ENCODE results near the gene RAB31.

GRCh38 chr18:9779630-9780029 lies 71.5 kb downstream of the RAB31 start:
- TF ChIP-seq CTCF (IDR thresholded peaks at IDR 0.05) (no peak), POLR2AphosphoS5 (IDR thresholded peaks at IDR 0.05; ENCODE audit: low read depth, low read length) (no peak), SIN3A (IDR thresholded peaks at IDR 0.05; ENCODE audit: borderline replicate concordance, insufficient read depth, low read depth, low read length) (no peak), REST (IDR thresholded peaks at IDR 0.05; ENCODE audit: insufficient read depth in 1 of 2, low read depth in 2 of 2, low read length in 1 of 2) (no peak)
